Ishikawa (cell line): ENCODE measurements around the gene FOXP1.

ENCODE experiments used
- CEBPB ChIP-seq: IDR thresholded peaks from 2 replicates; pipeline ENCODE4 v1.6.1; 2012
- CREB1 ChIP-seq: IDR thresholded peaks from 2 replicates; pipeline ENCODE4 v1.6.1; 2012; ENCODE audit warnings: low read depth
- EGR1 ChIP-seq: IDR thresholded peaks from 2 replicates; pipeline ENCODE4 v1.6.1; 2012
- EP300 ChIP-seq: IDR thresholded peaks from 2 replicates; pipeline ENCODE4 v1.6.1; 2012; ENCODE audit warnings: borderline replicate concordance
- FOXM1 ChIP-seq: IDR thresholded peaks from 2 replicates; pipeline ENCODE4 v1.6.1; 2012; ENCODE audit warnings: low read depth, borderline replicate concordance
- NFIC ChIP-seq: IDR thresholded peaks from 2 replicates; pipeline ENCODE4 v1.6.1; 2012
- RAD21 ChIP-seq: IDR thresholded peaks from 2 replicates; pipeline ENCODE4 v1.6.1; 2012; ENCODE audit warnings: low read depth
- TAF1 ChIP-seq: IDR thresholded peaks from 2 replicates; pipeline ENCODE4 v1.6.1; 2012; ENCODE audit warnings: low read depth, mild to moderate bottlenecking
- TCF12 ChIP-seq: IDR thresholded peaks from 2 replicates; pipeline ENCODE4 v1.6.1; 2012; ENCODE audit warnings: low read depth
- TEAD4 ChIP-seq: IDR thresholded peaks from 2 replicates; pipeline ENCODE4 v1.6.1; 2012
- YY1 ChIP-seq: IDR thresholded peaks from 2 replicates; pipeline ENCODE4 v1.6.1; 2012; ENCODE audit warnings: low read depth
- ZBTB7A ChIP-seq: IDR thresholded peaks from 2 replicates; pipeline ENCODE4 v1.6.1; 2012; ENCODE audit warnings: low read depth
- TF ChIP-seq, protein P1 (sequence below): IDR thresholded peaks from 2 replicates; pipeline ENCODE4 v1.6.1; 2012
- TF ChIP-seq, protein P2 (sequence below): IDR thresholded peaks from 2 replicates; pipeline ENCODE4 v1.6.1; 2012
- TF ChIP-seq, protein P3 (sequence below): IDR thresholded peaks from 2 replicates; pipeline ENCODE4 v1.6.1; 2012; ENCODE audit warnings: low read depth, mild to moderate bottlenecking

The FOXP1 gene

DNA sequence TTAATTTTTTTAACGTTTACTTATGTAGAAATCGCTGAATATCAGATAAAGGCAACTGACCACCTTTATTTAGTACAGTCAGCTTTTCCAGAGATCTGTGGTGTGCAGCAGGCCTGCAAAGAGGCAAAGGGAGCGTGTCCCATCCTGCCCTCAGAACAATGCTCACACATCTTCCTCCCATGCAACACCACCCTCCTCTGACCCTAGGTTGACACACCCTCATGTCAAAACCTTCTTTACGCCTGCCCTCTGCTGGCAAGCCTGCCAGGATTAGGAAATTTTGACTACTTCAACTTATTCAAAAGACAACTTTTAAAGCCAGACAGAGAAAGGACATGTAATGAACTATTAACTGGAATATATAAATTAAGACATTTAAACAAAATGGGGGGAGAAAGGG is 513.7 kb downstream of the FOXP1 start:
- TF ChIP-seq RAD21 (peak; percentile 45), TAF1 (no peak)

DNA sequence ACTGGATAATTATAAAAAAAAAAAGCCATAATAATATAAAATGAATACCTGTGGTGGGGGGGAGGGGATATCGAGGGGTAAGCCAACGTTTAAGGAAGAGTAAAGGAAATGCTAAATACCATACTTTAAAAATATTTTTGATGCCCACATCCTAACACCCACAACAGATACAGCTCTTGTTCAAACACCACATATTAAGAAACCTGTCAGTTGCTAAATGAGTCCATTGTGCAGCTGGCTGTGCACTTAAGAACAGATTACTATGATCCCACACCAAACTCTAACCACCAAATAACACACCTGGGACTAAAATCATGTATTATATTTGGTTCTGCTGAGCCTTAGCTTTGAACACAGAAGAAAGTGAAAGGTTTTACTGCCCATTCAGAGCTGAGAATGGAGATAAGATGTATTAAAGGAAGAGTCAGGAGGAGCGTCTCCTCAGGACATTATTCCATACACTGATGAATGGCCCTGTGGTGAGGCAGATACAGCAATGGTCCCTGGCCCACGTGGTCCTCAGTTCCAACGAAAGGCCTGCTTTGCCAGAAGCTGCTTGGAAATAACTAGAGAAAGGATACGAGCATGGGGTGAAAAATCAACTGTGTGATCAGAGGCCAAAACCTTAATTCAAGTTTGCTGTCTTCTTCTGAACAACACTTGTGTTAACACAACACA is 515.4 kb downstream of the FOXP1 start:
- TF ChIP-seq ZBTB7A (no peak), TCF12 (no peak), YY1 (no peak), CEBPB (no peak), NFIC (no peak)
- TF ChIP-seq, protein P1, sequence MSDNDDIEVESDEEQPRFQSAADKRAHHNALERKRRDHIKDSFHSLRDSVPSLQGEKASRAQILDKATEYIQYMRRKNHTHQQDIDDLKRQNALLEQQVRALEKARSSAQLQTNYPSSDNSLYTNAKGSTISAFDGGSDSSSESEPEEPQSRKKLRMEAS: no peak

DNA sequence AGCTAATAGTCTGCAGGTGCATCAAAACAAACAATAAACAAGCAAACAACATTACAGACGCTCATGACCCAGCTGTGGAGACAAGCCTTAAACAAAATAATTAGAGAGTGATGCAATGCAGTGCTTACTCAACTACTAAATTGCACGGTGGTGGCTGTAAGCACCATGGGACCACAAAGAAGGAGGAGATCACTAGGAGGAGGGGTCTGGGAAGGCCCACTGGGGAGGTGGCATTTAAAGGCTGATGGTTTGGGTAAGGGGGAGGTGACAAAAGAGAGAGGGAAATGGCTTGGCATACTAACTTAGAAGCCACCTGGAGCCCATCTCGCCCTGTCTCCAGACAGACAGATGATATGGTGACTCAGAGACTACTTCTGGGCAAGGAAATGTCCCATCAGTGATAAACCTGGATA is 516.7 kb downstream of the FOXP1 start:
- TF ChIP-seq YY1 (no peak), EP300 (no peak), TAF1 (no peak), NFIC (no peak), TCF12 (no peak), FOXM1 (no peak)
- TF ChIP-seq, protein P2, sequence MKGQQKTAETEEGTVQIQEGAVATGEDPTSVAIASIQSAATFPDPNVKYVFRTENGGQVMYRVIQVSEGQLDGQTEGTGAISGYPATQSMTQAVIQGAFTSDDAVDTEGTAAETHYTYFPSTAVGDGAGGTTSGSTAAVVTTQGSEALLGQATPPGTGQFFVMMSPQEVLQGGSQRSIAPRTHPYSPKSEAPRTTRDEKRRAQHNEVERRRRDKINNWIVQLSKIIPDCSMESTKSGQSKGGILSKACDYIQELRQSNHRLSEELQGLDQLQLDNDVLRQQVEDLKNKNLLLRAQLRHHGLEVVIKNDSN: no peak
- TF ChIP-seq, protein P3, sequence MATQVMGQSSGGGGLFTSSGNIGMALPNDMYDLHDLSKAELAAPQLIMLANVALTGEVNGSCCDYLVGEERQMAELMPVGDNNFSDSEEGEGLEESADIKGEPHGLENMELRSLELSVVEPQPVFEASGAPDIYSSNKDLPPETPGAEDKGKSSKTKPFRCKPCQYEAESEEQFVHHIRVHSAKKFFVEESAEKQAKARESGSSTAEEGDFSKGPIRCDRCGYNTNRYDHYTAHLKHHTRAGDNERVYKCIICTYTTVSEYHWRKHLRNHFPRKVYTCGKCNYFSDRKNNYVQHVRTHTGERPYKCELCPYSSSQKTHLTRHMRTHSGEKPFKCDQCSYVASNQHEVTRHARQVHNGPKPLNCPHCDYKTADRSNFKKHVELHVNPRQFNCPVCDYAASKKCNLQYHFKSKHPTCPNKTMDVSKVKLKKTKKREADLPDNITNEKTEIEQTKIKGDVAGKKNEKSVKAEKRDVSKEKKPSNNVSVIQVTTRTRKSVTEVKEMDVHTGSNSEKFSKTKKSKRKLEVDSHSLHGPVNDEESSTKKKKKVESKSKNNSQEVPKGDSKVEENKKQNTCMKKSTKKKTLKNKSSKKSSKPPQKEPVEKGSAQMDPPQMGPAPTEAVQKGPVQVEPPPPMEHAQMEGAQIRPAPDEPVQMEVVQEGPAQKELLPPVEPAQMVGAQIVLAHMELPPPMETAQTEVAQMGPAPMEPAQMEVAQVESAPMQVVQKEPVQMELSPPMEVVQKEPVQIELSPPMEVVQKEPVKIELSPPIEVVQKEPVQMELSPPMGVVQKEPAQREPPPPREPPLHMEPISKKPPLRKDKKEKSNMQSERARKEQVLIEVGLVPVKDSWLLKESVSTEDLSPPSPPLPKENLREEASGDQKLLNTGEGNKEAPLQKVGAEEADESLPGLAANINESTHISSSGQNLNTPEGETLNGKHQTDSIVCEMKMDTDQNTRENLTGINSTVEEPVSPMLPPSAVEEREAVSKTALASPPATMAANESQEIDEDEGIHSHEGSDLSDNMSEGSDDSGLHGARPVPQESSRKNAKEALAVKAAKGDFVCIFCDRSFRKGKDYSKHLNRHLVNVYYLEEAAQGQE: no peak

DNA sequence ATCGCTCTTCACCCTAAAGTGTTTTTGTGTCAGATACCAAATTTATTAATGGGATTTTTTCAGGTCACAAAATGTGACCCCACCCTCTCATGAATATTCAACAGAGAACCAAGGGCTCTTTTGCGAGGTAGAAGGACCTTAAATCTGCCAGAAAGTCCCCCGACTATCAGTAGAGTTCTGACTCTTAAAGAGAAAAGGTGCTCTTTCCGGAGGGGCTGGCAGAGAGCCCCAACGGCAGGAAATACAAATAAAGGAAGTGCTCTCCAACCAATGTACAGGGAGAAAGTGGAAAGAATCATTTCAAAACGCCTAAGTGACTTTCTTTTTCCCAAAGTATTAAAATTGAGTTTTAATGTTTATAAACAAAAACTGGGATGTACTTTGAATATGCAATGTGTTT is 517.2 kb downstream of the FOXP1 start:
- no peak for TF ChIP-seq FOXM1
- no peak for TF ChIP-seq TEAD4
- no peak for TF ChIP-seq RAD21
- TF ChIP-seq YY1: no peak
- TF ChIP-seq TCF12: no peak
- TF ChIP-seq, protein P2: no peak
- TF ChIP-seq ZBTB7A: no peak
- TF ChIP-seq TAF1: no peak
- TF ChIP-seq EGR1: no peak
- no peak for TF ChIP-seq EP300
- TF ChIP-seq, protein P1: no peak
- TF ChIP-seq, protein P3: no peak
- no peak for TF ChIP-seq NFIC
- no peak for TF ChIP-seq CEBPB
- TF ChIP-seq CREB1: no peak

DNA sequence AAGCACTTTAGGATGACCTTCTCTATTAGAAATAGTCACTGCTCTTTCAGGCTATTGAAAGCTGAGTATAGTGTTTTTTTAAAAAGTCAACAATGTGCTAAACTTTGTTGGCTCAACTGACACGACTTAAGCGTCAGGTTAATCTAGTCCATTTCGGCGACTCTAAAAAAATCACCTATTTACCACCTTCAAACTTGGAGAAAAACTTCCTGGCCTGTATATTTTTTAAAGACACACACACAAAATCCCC is 517.8 kb downstream of the FOXP1 start:
- TF ChIP-seq EGR1 (no peak), TCF12 (no peak), TEAD4 (no peak), RAD21 (0 out of 2 replicates have a peak, but pooled peaks have one; percentile 1)
- TF ChIP-seq, protein P2: no peak

DNA sequence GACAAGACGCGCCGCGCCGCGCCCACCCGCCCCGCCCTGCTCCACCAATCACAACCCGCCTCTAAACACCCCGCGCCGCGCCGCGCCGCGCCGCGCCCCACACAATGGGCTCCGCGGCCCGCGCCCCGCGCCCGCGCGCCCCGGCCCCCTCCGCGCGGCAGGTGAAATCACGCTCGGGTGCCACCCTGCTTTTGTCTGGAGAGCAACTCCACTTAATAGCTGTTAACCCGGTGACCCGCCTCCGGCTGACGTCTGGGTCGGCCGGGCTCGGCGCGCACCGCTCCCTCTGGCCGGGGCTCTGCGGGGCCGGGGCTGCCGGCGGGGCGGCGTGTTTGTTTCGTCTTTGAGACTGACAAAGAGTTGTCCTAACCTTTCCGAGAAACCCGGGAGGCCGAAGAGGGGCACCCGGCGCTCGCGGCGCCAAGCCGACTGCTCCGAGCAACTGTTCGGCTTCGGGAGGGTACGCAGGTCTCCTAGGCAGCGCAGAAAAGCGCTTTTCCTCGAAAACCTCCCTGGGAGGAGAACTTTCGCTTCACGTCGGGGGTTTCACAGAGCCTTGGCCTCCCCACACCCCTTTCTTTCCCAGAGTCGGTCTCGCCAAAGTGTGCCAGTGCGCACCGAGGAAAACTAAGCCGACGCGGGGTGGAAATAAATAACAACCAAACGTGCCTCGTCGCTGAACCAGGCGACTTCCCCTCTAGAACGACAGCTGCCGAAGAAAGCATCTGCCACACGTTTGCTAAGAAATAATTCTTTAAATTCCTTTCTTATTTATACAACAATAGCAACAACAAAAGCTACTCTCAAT is 518.4 kb downstream of the FOXP1 start:
- no peak for TF ChIP-seq FOXM1
- TF ChIP-seq, protein P1: peak; percentile 4; the same call in 1 of the 2 replicates
- no peak for TF ChIP-seq EP300
